Measurements from ENCODE around the gene ELAVL1. TPM values are rescaled to one million over a fixed set of nuclear protein-coding genes. Genes with fewer than 3 reads are reported as not detected.
A peak's percentile ranks its signal among the peaks of the same experiment; 100 is the strongest.

ELAVL1 gene
- total RNA-seq, 2 experiments from 2014 or later = 161 to 164 TPM

- POLR2A ChIA-PET = interaction anchor here (0.6 to 6.7 kb wide), 20 partner anchors 8 to 544 kb away, joined by 3 to 81 read pairs (median 4); partner anchors contain the start of genes CTXN1, ELAVL1, SNAPC2 and TGFBR3L
- intact Hi-C loops (cut with micrococcal nuclease) = loop anchor here (10.0 kb wide), 2 partner anchors 61 to 301 kb away; partner anchors contain the start of gene ELAVL1
- Mint-ChIP-seq H3K27me3 (no peaks in the 10 kb centered on the region), H3K4me3 (peak within 1 kb of the TSS; percentile 97), H3K27ac (peak within 1 kb of the TSS; percentile 98), H3K9me3 (no peaks in the 10 kb centered on the region), H3K4me1 (ENCODE audit: low read depth) (peaks cover 47% of the 10 kb centered on the region), H3K36me3 (ENCODE audit: low read depth) (peaks cover 20% of the 10 kb centered on the region)
- DNase-seq = peak; percentile 99
- TF ChIP-seq CTCF (IDR thresholded peaks at IDR 0.05) = no peak
- peak; percentile 99 for ATAC-seq
- CTCF ChIA-PET = interaction anchor here (0.8 to 3.3 kb wide), 25 partner anchors 8 to 312 kb away, joined by 3 to 31 read pairs (median 4); partner anchors contain the start of genes ELAVL1, MAP2K7 and SNAPC2
Observed at GRCh38 chr19:7943444-7944176, 61.8 kb downstream of the ELAVL1 start, which contains the start of gene TIMM44. TIMM44 (minus strand) TSS chr19:7943666; CDS start chr19:7943651, 15 bp downstream.

GRCh38 chr19:7942981-7943443 lies 62.4 kb downstream of the ELAVL1 start:
- H3K36me3 Mint-ChIP-seq (ENCODE audit: low read depth) = peaks cover 20% of the 10 kb centered on the region
- H3K9me3 Mint-ChIP-seq = no peaks in the 10 kb centered on the region
- peak overlapping the region; percentile 97 for H3K4me3 Mint-ChIP-seq
- H3K27ac Mint-ChIP-seq = peak overlapping the region; percentile 98
- intact Hi-C loops (cut with micrococcal nuclease) = loop anchor here (10.0 kb wide), 2 partner anchors 62 to 302 kb away; partner anchors contain the start of gene ELAVL1
- peaks cover 46% of the 10 kb centered on the region for H3K4me1 Mint-ChIP-seq (ENCODE audit: low read depth)
- ATAC-seq (peak; percentile 5), DNase-seq (no peak)
- TF ChIP-seq CTCF (IDR thresholded peaks at IDR 0.05) = no peak
- POLR2A ChIA-PET = interaction anchor here (0.6 to 6.7 kb wide), 13 partner anchors 9 to 313 kb away, joined by 3 to 81 read pairs (median 5); partner anchors contain the start of genes CTXN1, ELAVL1, SNAPC2 and TGFBR3L
- CTCF ChIA-PET = interaction anchor here (0.8 to 3.3 kb wide), 14 partner anchors 10 to 311 kb away, joined by 3 to 31 read pairs (median 4); partner anchors contain the start of genes MAP2K7 and SNAPC2
- no peaks in the 10 kb centered on the region for H3K27me3 Mint-ChIP-seq

GRCh38 chr19:7941895-7942596 lies 63.4 kb downstream of the ELAVL1 start:
- Mint-ChIP-seq H3K27ac (no peak overlapping the region), H3K36me3 (ENCODE audit: low read depth) (peaks cover 23% of the 10 kb centered on the region), H3K27me3 (no peaks in the 10 kb centered on the region), H3K9me3 (no peaks in the 10 kb centered on the region), H3K4me3 (peak overlapping the region; percentile 97), H3K4me1 (ENCODE audit: low read depth) (peaks cover 42% of the 10 kb centered on the region)
- TF ChIP-seq CTCF (IDR thresholded peaks at IDR 0.05) = no peak
- POLR2A ChIA-PET = interaction anchor here (3.4 to 6.7 kb wide), 3 partner anchors 13 to 25 kb away, joined by 14 to 81 read pairs (median 38); partner anchors contain the start of genes CTXN1 and SNAPC2
- intact Hi-C loops (cut with micrococcal nuclease) = loop anchor here (10.0 kb wide), 2 partner anchors 63 to 303 kb away; partner anchors contain the start of gene ELAVL1
- DNase-seq (no peak), ATAC-seq (no peak)
- CTCF ChIA-PET = interaction anchor here (0.9 to 1.5 kb wide), 4 partner anchors 9 to 60 kb away, joined by 3 read pairs; no protein-coding TSS in a partner anchor

GRCh38 chr19:7940841-7941240 lies 64.6 kb downstream of the ELAVL1 start:
- ATAC-seq = no peak
- no peaks in the 10 kb centered on the region for H3K9me3 Mint-ChIP-seq
- no peak for DNase-seq
- no peaks in the 10 kb centered on the region for H3K27me3 Mint-ChIP-seq
- ChIA-PET POLR2A (interaction anchor here (6.7 kb wide), 1 partner anchor 11 kb away, joined by 81 read pairs; the partner anchor contains the start of gene CTXN1), CTCF (interaction anchor here (1.5 kb wide), 1 partner anchor 12 kb away, joined by 3 read pairs; no protein-coding TSS in a partner anchor)
- intact Hi-C loops (cut with micrococcal nuclease) = loop anchor here (10.0 kb wide), 2 partner anchors 64 to 304 kb away; partner anchors contain the start of gene ELAVL1
- peaks cover 37% of the 10 kb centered on the region for H3K4me1 Mint-ChIP-seq (ENCODE audit: low read depth)
- no peak for TF ChIP-seq CTCF (IDR thresholded peaks at IDR 0.05)
- H3K4me3 Mint-ChIP-seq = peak overlapping the region; percentile 38
- peaks cover 29% of the 10 kb centered on the region for H3K36me3 Mint-ChIP-seq (ENCODE audit: low read depth)
- no peak overlapping the region for H3K27ac Mint-ChIP-seq
